ENCODE data around the gene TRIM63.

TRIM63 gene

GRCh38 chr1:26058052-26058595, 9.3 kb downstream of the TRIM63 start:
- no peaks in the 10 kb centered on the region for H3K36me3 Mint-ChIP-seq
- H3K4me3 Mint-ChIP-seq, result no peak overlapping the region
- CTCF ChIA-PET, result no interaction called here
- no peak for DNase-seq
- no peaks in the 10 kb centered on the region for H3K4me1 Mint-ChIP-seq
- no peak overlapping the region for H3K27ac Mint-ChIP-seq
- H3K27me3 Mint-ChIP-seq, result peaks cover 79% of the 10 kb centered on the region
- no peaks in the 10 kb centered on the region for H3K9me3 Mint-ChIP-seq

- Mint-ChIP-seq H3K36me3 (no peaks in the 10 kb centered on the region), H3K27me3 (peaks cover 80% of the 10 kb centered on the region), H3K9me3 (no peaks in the 10 kb centered on the region), H3K4me1 (no peaks in the 10 kb centered on the region), H3K27ac (no peak overlapping the region), H3K4me3 (no peak overlapping the region)
- no peak for DNase-seq
- CTCF ChIA-PET, result no interaction called here
These were observed 10.2 kb downstream of the TRIM63 start for GRCh38 chr1:26057189-26057588.

- Mint-ChIP-seq H3K4me1 (peaks cover 7% of the 10 kb centered on the region), H3K4me3 (no peak overlapping the region), H3K9me3 (no peaks in the 10 kb centered on the region), H3K27me3 (peaks cover 84% of the 10 kb centered on the region), H3K27ac (no peak overlapping the region), H3K36me3 (no peaks in the 10 kb centered on the region)
- CTCF ChIA-PET, result no interaction called here
- no peak for DNase-seq
These were observed 12.4 kb downstream of the TRIM63 start for GRCh38 chr1:26055041-26055440.

DNA sequence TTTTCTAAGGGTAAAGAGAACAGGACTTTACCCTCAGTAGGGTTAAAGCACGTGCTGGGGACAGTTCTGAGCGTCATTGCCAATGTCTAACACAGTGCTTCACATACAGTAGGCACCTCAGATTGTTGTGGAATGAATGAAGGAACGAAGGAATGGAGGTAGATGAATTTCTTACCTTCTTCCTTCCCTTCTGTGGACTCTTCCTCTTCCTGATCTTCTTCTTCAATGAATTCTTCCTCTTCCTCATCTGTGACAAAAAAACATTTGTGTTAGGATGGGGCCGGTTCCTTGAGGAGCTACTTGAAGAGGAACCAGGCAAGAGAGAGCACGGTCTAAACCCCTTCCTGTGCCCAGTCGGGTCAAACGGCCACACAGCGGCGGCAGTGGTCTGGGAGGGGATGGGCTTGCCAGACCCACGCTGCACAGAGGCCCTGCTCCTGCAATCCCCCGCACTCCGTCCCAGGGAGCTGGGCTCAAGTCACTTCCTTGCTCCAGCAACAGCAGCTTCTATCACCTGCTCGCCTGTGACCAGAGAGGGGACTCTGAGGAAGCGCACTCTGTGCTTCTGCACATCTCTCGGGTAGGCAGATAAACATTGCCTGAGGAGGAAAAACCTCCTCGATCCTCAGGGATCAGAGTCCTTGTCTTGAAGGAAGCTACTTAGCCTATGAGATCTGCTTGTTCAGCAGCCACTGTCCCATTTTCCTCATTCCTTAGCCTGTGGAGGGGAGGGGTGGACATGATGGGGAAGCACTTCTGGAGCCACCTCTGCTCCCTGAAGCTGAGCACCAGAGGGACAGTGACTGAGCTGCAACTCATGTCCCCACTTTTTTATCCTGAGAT, 13.5 kb downstream of the TRIM63 start:
- peaks cover 7% of the 10 kb centered on the region for H3K4me1 Mint-ChIP-seq
- peaks cover 84% of the 10 kb centered on the region for H3K27me3 Mint-ChIP-seq
- H3K4me3 Mint-ChIP-seq, result no peak overlapping the region
- H3K9me3 Mint-ChIP-seq, result no peaks in the 10 kb centered on the region
- CTCF ChIA-PET, result no interaction called here
- H3K36me3 Mint-ChIP-seq, result no peaks in the 10 kb centered on the region
- DNase-seq, result no peak
- no peak overlapping the region for H3K27ac Mint-ChIP-seq

GRCh38 chr1:26050248-26050640, 17.2 kb downstream of the TRIM63 start:
- H3K27ac Mint-ChIP-seq, result no peak overlapping the region
- no peaks in the 10 kb centered on the region for H3K9me3 Mint-ChIP-seq
- H3K4me3 Mint-ChIP-seq, result no peak overlapping the region
- no peaks in the 10 kb centered on the region for H3K36me3 Mint-ChIP-seq
- peaks cover 8% of the 10 kb centered on the region for H3K4me1 Mint-ChIP-seq
- H3K27me3 Mint-ChIP-seq, result peaks cover 94% of the 10 kb centered on the region
- DNase-seq, result no peak
- CTCF ChIA-PET, result no interaction called here

GRCh38 chr1:26049531-26050247, 17.7 kb downstream of the TRIM63 start:
- peaks cover 94% of the 10 kb centered on the region for H3K27me3 Mint-ChIP-seq

GRCh38 chr1:26047278-26047874, 20.1 kb downstream of the TRIM63 start:
- Mint-ChIP-seq H3K27me3 (peaks cover 97% of the 10 kb centered on the region), H3K36me3 (no peaks in the 10 kb centered on the region), H3K4me1 (peaks cover 10% of the 10 kb centered on the region), H3K9me3 (no peaks in the 10 kb centered on the region), H3K4me3 (no peak overlapping the region), H3K27ac (no peak overlapping the region)
- no peak for DNase-seq
- CTCF ChIA-PET, result interaction anchor here (1.6 kb wide), 1 partner anchor 11 kb away, joined by 4 read pairs; no protein-coding TSS in a partner anchor

More at GRCh38 chr1:26049531-26050247, 17.7 kb downstream of the TRIM63 start:
- CTCF ChIA-PET, result no interaction called here
- Mint-ChIP-seq H3K9me3 (no peaks in the 10 kb centered on the region), H3K4me1 (peaks cover 10% of the 10 kb centered on the region), H3K36me3 (no peaks in the 10 kb centered on the region), H3K27ac (no peak overlapping the region), H3K4me3 (no peak overlapping the region)
- DNase-seq, result no peak

DNA sequence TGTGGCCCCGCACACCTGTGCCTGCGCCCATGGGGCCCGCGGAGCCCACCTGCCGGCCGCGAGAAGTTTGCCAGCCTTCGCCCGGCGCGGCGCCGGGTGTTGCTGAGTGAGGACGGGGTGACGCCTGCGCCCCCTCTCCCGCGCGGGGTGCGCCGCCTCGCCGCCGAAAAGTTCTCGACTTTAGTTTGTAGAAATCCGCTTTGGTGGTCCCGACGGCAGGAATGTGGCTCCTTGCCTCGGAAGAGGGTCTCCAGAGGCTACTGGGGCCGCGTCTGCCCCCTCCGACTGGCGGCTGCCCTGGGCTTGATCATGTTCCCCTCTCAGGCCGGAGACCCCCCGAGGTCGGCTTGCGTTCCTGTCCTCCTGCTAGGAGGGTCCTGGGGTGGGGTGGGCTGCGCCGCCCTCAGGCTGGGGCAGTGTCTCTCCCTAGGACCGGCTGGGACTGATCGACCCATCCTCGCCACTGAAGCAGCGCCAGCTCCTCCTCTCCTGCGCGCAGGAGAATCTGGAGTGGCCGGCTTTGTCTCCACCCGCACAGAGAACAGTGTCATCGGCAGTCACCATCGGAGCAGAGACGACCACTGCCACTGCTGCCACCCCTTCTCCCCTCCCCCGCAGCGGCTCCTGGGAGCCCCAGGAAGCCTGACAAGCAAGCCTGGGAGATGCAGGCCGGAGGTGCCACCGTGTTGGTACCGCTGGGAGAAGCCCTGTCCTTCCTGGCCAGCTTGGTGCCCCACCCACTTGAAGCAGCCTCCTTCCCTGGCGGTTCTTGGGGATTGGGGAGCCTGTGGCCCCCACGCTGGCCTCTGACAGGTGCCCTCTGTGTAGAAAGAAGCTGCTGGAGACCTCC, 21.0 kb downstream of the TRIM63 start:
- H3K36me3 Mint-ChIP-seq, result no peaks in the 10 kb centered on the region
- no peak overlapping the region for H3K4me3 Mint-ChIP-seq
- H3K27me3 Mint-ChIP-seq, result peaks cover 98% of the 10 kb centered on the region
- DNase-seq, result no peak
- H3K27ac Mint-ChIP-seq, result no peak overlapping the region
- CTCF ChIA-PET, result interaction anchor here (1.6 kb wide), 1 partner anchor 10 kb away, joined by 4 read pairs; no protein-coding TSS in a partner anchor
- H3K4me1 Mint-ChIP-seq, result peaks cover 10% of the 10 kb centered on the region
- H3K9me3 Mint-ChIP-seq, result no peaks in the 10 kb centered on the region

GRCh38 chr1:26045722-26046245, 21.6 kb downstream of the TRIM63 start, which contains the start of gene SLC30A2:
Gene SLC30A2 (minus strand): TSS chr1:26046118. CDS start chr1:26045896, 222 bp downstream.
- Mint-ChIP-seq H3K27me3 (peaks cover 98% of the 10 kb centered on the region), H3K9me3 (no peaks in the 10 kb centered on the region), H3K4me3 (no peak within 1 kb of the TSS), H3K27ac (no peak within 1 kb of the TSS), H3K36me3 (no peaks in the 10 kb centered on the region), H3K4me1 (peaks cover 4% of the 10 kb centered on the region)
- CTCF ChIA-PET, result interaction anchor here (1.3 kb wide), 1 partner anchor 9 kb away, joined by 4 read pairs; no protein-coding TSS in a partner anchor
- no peak for DNase-seq

- CTCF ChIA-PET, result interaction anchor here (1.3 to 1.5 kb wide), 4 partner anchors 9 to 189 kb away, joined by 3 to 5 read pairs (median 4); partner anchors contain the start of gene CEP85
- no peak overlapping the region for H3K4me3 Mint-ChIP-seq
- H3K27ac Mint-ChIP-seq, result no peak overlapping the region
These were observed 22.3 kb downstream of the TRIM63 start for GRCh38 chr1:26044971-26045721.

DNA sequence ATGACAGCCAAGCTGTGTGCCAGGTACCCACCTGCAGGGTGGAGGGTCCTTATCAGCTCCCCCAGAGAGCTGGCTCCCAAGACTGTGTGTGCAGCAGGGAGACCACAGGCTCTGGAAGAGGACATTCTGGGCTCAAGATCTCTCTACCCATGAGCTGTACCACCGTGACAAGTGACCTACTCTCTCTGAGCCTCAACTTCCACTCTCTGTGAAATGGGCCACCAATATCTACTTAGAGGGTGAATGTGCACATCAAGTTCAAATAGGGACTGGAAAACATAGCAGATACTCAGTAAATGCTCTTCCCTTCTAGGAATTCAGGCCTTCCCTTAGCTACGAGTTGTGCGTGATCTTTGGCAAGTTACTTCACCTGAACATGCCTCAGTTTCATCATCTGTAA, 23.0 kb downstream of the TRIM63 start:
- Mint-ChIP-seq H3K4me3 (no peak overlapping the region), H3K36me3 (no peaks in the 10 kb centered on the region), H3K4me1 (peaks cover 3% of the 10 kb centered on the region), H3K9me3 (no peaks in the 10 kb centered on the region), H3K27ac (no peak overlapping the region), H3K27me3 (peaks cover 92% of the 10 kb centered on the region)
- CTCF ChIA-PET, result interaction anchor here (1.3 to 1.5 kb wide), 4 partner anchors 8 to 189 kb away, joined by 3 to 5 read pairs (median 4); partner anchors contain the start of gene CEP85
- no peak for DNase-seq

More at GRCh38 chr1:26044971-26045721, 22.3 kb downstream of the TRIM63 start:
- Mint-ChIP-seq H3K4me1 (peaks cover 3% of the 10 kb centered on the region), H3K36me3 (no peaks in the 10 kb centered on the region), H3K9me3 (no peaks in the 10 kb centered on the region), H3K27me3 (peaks cover 94% of the 10 kb centered on the region)
- DNase-seq, result no peak

DNA sequence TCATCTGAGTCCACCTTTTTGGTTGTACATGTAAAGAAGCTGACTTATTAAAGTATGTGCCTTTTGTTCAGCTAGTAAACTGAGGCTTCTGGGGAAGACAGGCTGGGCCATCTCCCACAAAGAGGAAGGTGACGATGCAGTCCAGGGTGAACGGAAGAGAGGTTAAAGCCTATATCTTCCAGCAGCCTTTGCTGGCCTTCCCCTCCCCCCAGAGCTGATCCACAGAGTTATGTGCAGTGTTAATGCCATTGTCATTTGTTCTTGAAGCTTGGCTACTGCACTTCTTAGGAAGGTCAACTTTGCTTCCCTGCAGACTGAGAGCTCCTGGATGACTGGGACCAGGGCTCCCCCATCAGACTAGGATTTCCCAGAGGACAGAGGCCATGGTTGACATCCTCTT, 23.7 kb downstream of the TRIM63 start:
- H3K4me1 Mint-ChIP-seq, result peaks cover 3% of the 10 kb centered on the region
- H3K27me3 Mint-ChIP-seq, result peaks cover 91% of the 10 kb centered on the region
- no peak overlapping the region for H3K27ac Mint-ChIP-seq
- CTCF ChIA-PET, result interaction anchor here (1.3 to 1.5 kb wide), 3 partner anchors 10 to 190 kb away, joined by 3 to 5 read pairs (median 4); partner anchors contain the start of gene CEP85
- H3K4me3 Mint-ChIP-seq, result no peak overlapping the region
- DNase-seq, result no peak
- no peaks in the 10 kb centered on the region for H3K36me3 Mint-ChIP-seq
- H3K9me3 Mint-ChIP-seq, result no peaks in the 10 kb centered on the region

All from activated naive CD4-positive, alpha-beta T cell treated with anti-CD3 and anti-CD28 coated beads, Interleukin-2, amount 10 ng/mL, durations not matched to agents 7 days and 5 days (primary cell).